ENCODE measurements around the gene TMEM119.

GRCh38 chr12:108625228-108625627 is 27.3 kb upstream of the TMEM119 start:
- TF ChIP-seq TAF1 (IDR thresholded peaks at IDR 0.05; ENCODE audit: borderline replicate concordance, low read depth, low read length) (no peak), CTCF (IDR thresholded peaks at IDR 0.05) (no peak), NFIC (IDR thresholded peaks at IDR 0.05; ENCODE audit: borderline replicate concordance) (no peak), YY1 (IDR thresholded peaks at IDR 0.05; ENCODE audit: low read depth) (no peak), POLR2AphosphoS5 (IDR thresholded peaks at IDR 0.05; ENCODE audit: low read depth, low read length) (no peak), REST (IDR thresholded peaks at IDR 0.05; ENCODE audit: low read depth, low read length) (no peak), IRF3 (IDR thresholded peaks at IDR 0.05; ENCODE audit: low read depth, low read length) (no peak), EP300 (IDR thresholded peaks at IDR 0.05; ENCODE audit: borderline replicate concordance in 1 of 2, low read depth in 1 of 2, low read length in 1 of 2) (no peak), JUND (IDR thresholded peaks at IDR 0.05) (no peak), USF2 (IDR thresholded peaks at IDR 0.05; ENCODE audit: borderline replicate concordance, low read depth, low read length) (no peak)
